ENCODE results near the gene FAM210A.

- TF ChIP-seq GABPA (IDR thresholded peaks at IDR 0.05; ENCODE audit: low read depth) (no peak), CTCF (IDR thresholded peaks at IDR 0.05) (no peak), RAD21 (IDR thresholded peaks at IDR 0.05; ENCODE audit: low read length) (no peak), TCF12 (IDR thresholded peaks at IDR 0.05) (no peak), POLR2AphosphoS5 (IDR thresholded peaks at IDR 0.05; ENCODE audit: low read depth, low read length) (no peak), USF2 (IDR thresholded peaks at IDR 0.05; ENCODE audit: borderline replicate concordance, low read depth, low read length) (no peak), TAF1 (IDR thresholded peaks at IDR 0.05; ENCODE audit: borderline replicate concordance, low read depth, low read length) (no peak), ZBTB33 (IDR thresholded peaks at IDR 0.05; ENCODE audit: borderline replicate concordance, low read depth) (no peak), IRF3 (IDR thresholded peaks at IDR 0.05; ENCODE audit: low read depth, low read length) (no peak), SMC3 (IDR thresholded peaks at IDR 0.05; ENCODE audit: low read depth, low read length) (no peak), RCOR1 (IDR thresholded peaks at IDR 0.05; ENCODE audit: low read length) (no peak), GATA2 (CRISPR knock-in tag; IDR thresholded peaks at IDR 0.05) (no peak)
Measured at GRCh38 chr18:13758622-13759021, 32.3 kb upstream of the FAM210A start.

Data from SK-N-SH (cell line).